Muscle of leg (tissue), 11 donors: ENCODE data around the gene TAS2R20. TPM values are rescaled to one million over a fixed set of nuclear protein-coding genes. Genes with fewer than 3 reads are reported as not detected.

Source experiments
- DNase-seq: peaks from one replicate; pipeline ENCODE4 v3.0.0; 2013
- H3K27ac ChIP-seq: one replicate; pipeline ENCODE4 v1.5.1; 2013; ENCODE audit warnings: mild to moderate bottlenecking, low read length, control low read depth
- H3K27me3 ChIP-seq: one replicate; pipeline ENCODE4 v1.6.1; 2013; ENCODE audit warnings: low read length; ENCODE audit not compliant: control insufficient read depth, insufficient read depth
- H3K36me3 ChIP-seq: one replicate; pipeline ENCODE4 v1.6.1; 2013; ENCODE audit warnings: low read length; ENCODE audit not compliant: control insufficient read depth, insufficient read depth
- H3K4me1 ChIP-seq: one replicate; pipeline ENCODE4 v1.6.1; 2013; ENCODE audit warnings: low read length; ENCODE audit not compliant: control insufficient read depth, insufficient read depth
- H3K4me3 ChIP-seq: one replicate; pipeline ENCODE4 v1.5.1; 2013; ENCODE audit warnings: low read length, control low read depth
- H3K9me3 ChIP-seq: replicated peaks from 2 replicates; pipeline ENCODE4 v1.6.1; 2013; ENCODE audit warnings: low read depth, low read length; ENCODE audit not compliant: control insufficient read depth
- WGBS: methylation state at CpG from one replicate; pipeline ENCODE4 v1.1.5; 2013; ENCODE audit warnings: missing lambda C conversion rate; ENCODE audit not compliant: insufficient coverage; 5-methylcytosine and 5-hydroxymethylcytosine counted together
- polyA plus RNA-seq, 8 donors: library from polyadenylated mRNA; unstranded; fragments of 120-200 nt; gene quantifications; one replicate each; pipeline versions ENCODE4 v1.2.1 to v1.2.3, GENCODE V29; 2013; ENCODE audit warnings: inconsistent platforms in 1 of 8, low replicate concordance in 1 of 8; ENCODE audit not compliant: insufficient read length in 8 of 8, insufficient read depth in 1 of 8
- total RNA-seq: library from RNA; stranded (reverse); fragments of 120-200 nt; gene quantifications from one replicate; pipeline ENCODE4 v1.2.4, GENCODE V29; 2013

Gene TAS2R20
- total and polyA plus RNA-seq, 9 donors = 0.51 to 2.5 (median 0.93) TPM

- Histone ChIP-seq H3K27ac (no peak overlapping the region), H3K36me3 (no peaks in the 10 kb centered on the region), H3K9me3 (no peaks in the 10 kb centered on the region), H3K27me3 (no peaks in the 10 kb centered on the region), H3K4me1 (no peaks in the 10 kb centered on the region), H3K4me3 (no peak overlapping the region)
- no peak for DNase-seq
These were observed 31.8 kb downstream of the TAS2R20 start for GRCh38 chr12:10966314-10966713.

GRCh38 chr12:10965476-10965875 is 32.6 kb downstream of the TAS2R20 start:
- DNase-seq = no peak
- Histone ChIP-seq H3K27ac (no peak overlapping the region), H3K36me3 (no peaks in the 10 kb centered on the region), H3K9me3 (no peaks in the 10 kb centered on the region), H3K4me1 (no peaks in the 10 kb centered on the region), H3K4me3 (no peak overlapping the region), H3K27me3 (no peaks in the 10 kb centered on the region)
- WGBS = no CpG with 5 or more reads among the region's 1 CpG

GRCh38 chr12:10960211-10960610 is 37.9 kb downstream of the TAS2R20 start:
- H3K9me3 ChIP-seq = peaks cover 3% of the 10 kb centered on the region
- no peak overlapping the region for H3K4me3 ChIP-seq
- no peak overlapping the region for H3K27ac ChIP-seq
- no peak for DNase-seq
- WGBS = no CpG with 5 or more reads among the region's 4 CpGs
- H3K36me3 ChIP-seq = no peaks in the 10 kb centered on the region
- no peaks in the 10 kb centered on the region for H3K4me1 ChIP-seq
- no peaks in the 10 kb centered on the region for H3K27me3 ChIP-seq

GRCh38 chr12:10959804-10960203 is 38.3 kb downstream of the TAS2R20 start:
- H3K9me3 ChIP-seq = peaks cover 5% of the 10 kb centered on the region
- no CpG with 5 or more reads among the region's 2 CpGs for WGBS

GRCh38 chr12:10957741-10958140 is 40.4 kb downstream of the TAS2R20 start:
- Histone ChIP-seq H3K27ac (no peak overlapping the region), H3K4me1 (no peaks in the 10 kb centered on the region), H3K36me3 (no peaks in the 10 kb centered on the region), H3K27me3 (no peaks in the 10 kb centered on the region), H3K4me3 (no peak overlapping the region), H3K9me3 (peaks cover 13% of the 10 kb centered on the region)
- no peak for DNase-seq

More at GRCh38 chr12:10959804-10960203, 38.3 kb downstream of the TAS2R20 start:
- Histone ChIP-seq H3K4me1 (no peaks in the 10 kb centered on the region), H3K36me3 (no peaks in the 10 kb centered on the region), H3K27ac (no peak overlapping the region), H3K27me3 (no peaks in the 10 kb centered on the region), H3K4me3 (no peak overlapping the region)
- DNase-seq = no peak

GRCh38 chr12:10956085-10956484 is 42.0 kb downstream of the TAS2R20 start:
- H3K9me3 ChIP-seq = peaks cover 13% of the 10 kb centered on the region
- no peak overlapping the region for H3K27ac ChIP-seq
- no peak overlapping the region for H3K4me3 ChIP-seq
- no peaks in the 10 kb centered on the region for H3K27me3 ChIP-seq
- no peak for DNase-seq
- H3K36me3 ChIP-seq = no peaks in the 10 kb centered on the region
- no peaks in the 10 kb centered on the region for H3K4me1 ChIP-seq

GRCh38 chr12:10952645-10953044 is 45.5 kb downstream of the TAS2R20 start:
- H3K9me3 ChIP-seq = peaks cover 17% of the 10 kb centered on the region
- no peak overlapping the region for H3K4me3 ChIP-seq
- WGBS = 100% methylated on average over 3 of the region's 4 CpGs
- H3K4me1 ChIP-seq = no peaks in the 10 kb centered on the region
- no peaks in the 10 kb centered on the region for H3K36me3 ChIP-seq
- no peak for DNase-seq
- no peak overlapping the region for H3K27ac ChIP-seq
- no peaks in the 10 kb centered on the region for H3K27me3 ChIP-seq

Other genes with a start within 250 kb of the TAS2R20 start
- not detected for gene TAS2R7, start 195.7 kb downstream of the TAS2R20 start, total RNA-seq
- not detected for gene TAS2R7, start 195.7 kb downstream of the TAS2R20 start, polyA plus RNA-seq
- gene TAS2R8, start 191.0 kb downstream of the TAS2R20 start, total RNA-seq = 0.04 TPM
- gene TAS2R8, start 191.0 kb downstream of the TAS2R20 start, polyA plus RNA-seq = not detected
- gene TAS2R9, start 188.1 kb downstream of the TAS2R20 start, total RNA-seq = not detected
- gene TAS2R9, start 188.1 kb downstream of the TAS2R20 start, polyA plus RNA-seq = not detected
- 0.71 TPM for gene TAS2R10, start 171.9 kb downstream of the TAS2R20 start, total RNA-seq
- 1 to 10 TPM in 2 of 8 donors, under 1 TPM in 6; 0.27 to 1.1 (median 0.78) TPM for gene TAS2R10, start 171.9 kb downstream of the TAS2R20 start, polyA plus RNA-seq
- 4.8 TPM for gene PRR4, start 148.8 kb downstream of the TAS2R20 start, total RNA-seq
- 1 to 10 TPM; 2.3 to 6.3 (median 3.3) TPM for gene PRR4, start 148.8 kb downstream of the TAS2R20 start, polyA plus RNA-seq
- gene PRH1, start 114.0 kb downstream of the TAS2R20 start, total RNA-seq = 24.7 TPM
- 10 to 100 TPM in 1 of 8 donors, 1 to 10 TPM in 7; 5.5 to 10.6 (median 8.0) TPM for gene PRH1, start 114.0 kb downstream of the TAS2R20 start, polyA plus RNA-seq
- gene TAS2R13, start 88.7 kb downstream of the TAS2R20 start, total RNA-seq = 1.5 TPM
- under 1 TPM in 3 of 8 donors, not detected in 5; 0.10 to 0.16 (median 0.15) TPM for gene TAS2R13, start 88.7 kb downstream of the TAS2R20 start, polyA plus RNA-seq
- not detected for gene PRH2, start 69.1 kb downstream of the TAS2R20 start, total RNA-seq
- under 1 TPM in 3 of 8 donors, not detected in 5; 0.27 to 0.49 (median 0.35) TPM for gene PRH2, start 69.1 kb downstream of the TAS2R20 start, polyA plus RNA-seq
- 2.5 TPM for gene TAS2R14, start 59.0 kb downstream of the TAS2R20 start, total RNA-seq
- gene TAS2R14, start 59.0 kb downstream of the TAS2R20 start, polyA plus RNA-seq = 1 to 10 TPM; 1.7 to 6.4 (median 2.6) TPM
- 1.6 TPM for gene TAS2R50, start 11.4 kb downstream of the TAS2R20 start, total RNA-seq
- gene TAS2R50, start 11.4 kb downstream of the TAS2R20 start, polyA plus RNA-seq = under 1 TPM in 1 of 8 donors, not detected in 7; 0.16 TPM
- gene TAS2R19, start 24.3 kb upstream of the TAS2R20 start, total RNA-seq = 3.6 TPM
- gene TAS2R19, start 24.3 kb upstream of the TAS2R20 start, polyA plus RNA-seq = 1 to 10 TPM in 6 of 8 donors, under 1 TPM in 2; 0.58 to 1.9 (median 1.2) TPM
- gene TAS2R31, start 33.1 kb upstream of the TAS2R20 start, total RNA-seq = 5.5 TPM
- 1 to 10 TPM in 2 of 8 donors, under 1 TPM in 6; 0.53 to 1.8 (median 0.65) TPM for gene TAS2R31, start 33.1 kb upstream of the TAS2R20 start, polyA plus RNA-seq
- 1.6 TPM for gene TAS2R46, start 64.0 kb upstream of the TAS2R20 start, total RNA-seq
- under 1 TPM in 2 of 8 donors, not detected in 6; 0.14 to 0.27 TPM for gene TAS2R46, start 64.0 kb upstream of the TAS2R20 start, polyA plus RNA-seq
- 2.2 TPM for gene TAS2R43, start 94.0 kb upstream of the TAS2R20 start, total RNA-seq
- gene TAS2R43, start 94.0 kb upstream of the TAS2R20 start, polyA plus RNA-seq = under 1 TPM in 6 of 8 donors, not detected in 2; 0.16 to 0.64 (median 0.32) TPM
- 4.3 TPM for gene TAS2R30, start 136.3 kb upstream of the TAS2R20 start, total RNA-seq
- gene TAS2R30, start 136.3 kb upstream of the TAS2R20 start, polyA plus RNA-seq = under 1 TPM in 4 of 8 donors, not detected in 4; 0.10 to 0.29 (median 0.18) TPM
- gene SMIM10L1, start 172.9 kb upstream of the TAS2R20 start, total RNA-seq = 8.3 TPM
- 10 to 100 TPM; 11.0 to 14.3 (median 13.8) TPM for gene SMIM10L1, start 172.9 kb upstream of the TAS2R20 start, polyA plus RNA-seq
- gene TAS2R42, start 188.6 kb upstream of the TAS2R20 start, total RNA-seq = not detected
- gene TAS2R42, start 188.6 kb upstream of the TAS2R20 start, polyA plus RNA-seq = not detected